K562 (cell line): ENCODE data around the gene NYAP1. TPM values are rescaled to one million over a fixed set of nuclear protein-coding genes. Genes with fewer than 3 reads are reported as not detected.

Source experiments
- BCL6 ChIP-seq: fragments of 250-450 bp; sonication (Bioruptor Pico); IDR thresholded peaks from 2 replicates; pipeline ENCODE4 v1.4.0; 2020
- CREB3 ChIP-seq: fragments of 450-650 bp; conservative IDR thresholded peaks from 2 replicates; pipeline ENCODE4 v1.6.1; 2016; ENCODE audit warnings: missing genetic modification characterization, low read depth, mild to moderate bottlenecking, missing compliant biosample characterization, moderate library complexity
- CTCF ChIP-seq, 3 experiments: IDR thresholded peaks in 2 of 3; conservative IDR thresholded peaks in 1 of 3; 2 replicates each; pipeline ENCODE4 v1.5.1; 2011 to 2012; ENCODE audit warnings: low read length in 3 of 3, mild to moderate bottlenecking in 3 of 3, control low read depth in 2 of 3, improper control_type of control experiment in 1 of 3, inconsistent platforms in 1 of 3, low read depth in 1 of 3, mixed read lengths in 1 of 3, moderate library complexity in 1 of 3; ENCODE audit not compliant: insufficient read depth in 2 of 3
- ELK3 ChIP-seq: fragments of 450-650 bp; formaldehyde crosslinking; IDR thresholded peaks from 2 replicates; pipeline ENCODE4 v1.4.0; 2020; ENCODE audit warnings: mild to moderate bottlenecking
- EP400 ChIP-seq: fragments of 450-650 bp; IDR thresholded peaks from 2 replicates; pipeline ENCODE4 v1.6.1; 2017; ENCODE audit warnings: antibody characterized with exemption, mild to moderate bottlenecking, moderate library complexity
- GATA2 ChIP-seq: sonication (generic); formaldehyde crosslinking; IDR thresholded peaks from 2 replicates; pipeline ENCODE4 v1.4.0; 2020; ENCODE audit warnings: mild to moderate bottlenecking, missing genetic modification reagents
- HLTF ChIP-seq: fragments of 450-650 bp; IDR thresholded peaks from 2 replicates; pipeline ENCODE4 v1.6.1; 2016
- JUND ChIP-seq, 2 experiments: IDR thresholded peaks; 2 replicates in 1 of 2; 3 replicates in 1 of 2; pipeline ENCODE4 v1.6.1; 2011; ENCODE audit warnings: borderline replicate concordance in 2 of 2, low read depth in 2 of 2, low read length in 2 of 2, improper control_type of control experiment in 1 of 2, missing biosample characterization in 1 of 2, missing genetic modification characterization in 1 of 2, missing genetic modification reagents in 1 of 2
- MITF ChIP-seq: IDR thresholded peaks from 2 replicates; pipeline ENCODE4 v1.6.1; 2014; ENCODE audit warnings: antibody characterized with exemption
- MLLT1 ChIP-seq, 2 experiments: fragments of 450-650 bp; IDR thresholded peaks; 2 replicates each; pipeline ENCODE4 v1.6.1; 2016
- MYBL2 ChIP-seq, 2 experiments: fragments of 450-650 bp in 1 of 2; sonication (generic) in 1 of 2; formaldehyde crosslinking in 1 of 2; IDR thresholded peaks; 2 replicates each; pipeline versions ENCODE4 v1.6.1 to v1.8.1; 2017 to 2022; ENCODE audit warnings: borderline replicate concordance in 1 of 2, inconsistent platforms in 1 of 2, low read depth in 1 of 2, mild to moderate bottlenecking in 1 of 2, missing genetic modification reagents in 1 of 2, moderate library complexity in 1 of 2
- RHOXF2B ChIP-seq: fragments of 250-450 bp; sonication (Bioruptor Pico); conservative IDR thresholded peaks from 2 replicates; pipeline ENCODE4 v1.5.1; 2021
- SMARCC2 ChIP-seq: fragments of 450-650 bp; IDR thresholded peaks from 2 replicates; pipeline ENCODE4 v1.6.1; 2017; ENCODE audit warnings: antibody characterized with exemption, moderate library complexity, mild to moderate bottlenecking, low read depth
- TBP ChIP-seq: optimal IDR thresholded peaks from 2 replicates; pipeline ENCODE3; 2011; ENCODE audit warnings: low read depth, low read length, improper control_type of control experiment
- TEAD2 ChIP-seq: fragments of 450-650 bp; IDR thresholded peaks from 2 replicates; pipeline ENCODE4 v1.6.1; 2016; ENCODE audit warnings: missing genetic modification characterization, control low read depth, missing compliant biosample characterization
- YY1 ChIP-seq, 3 experiments: IDR thresholded peaks; 2 replicates each; pipeline ENCODE4 v1.6.1; 2011; ENCODE audit warnings: low read length in 2 of 3, mild to moderate bottlenecking in 2 of 3, moderate library complexity in 2 of 3, borderline replicate concordance in 1 of 3, control low read depth in 1 of 3, low read depth in 1 of 3; ENCODE audit not compliant: insufficient read depth in 3 of 3, insufficient replicate concordance in 2 of 3, control insufficient read depth in 1 of 3, insufficient read length in 1 of 3; ENCODE audit errors: extremely low read depth in 1 of 3
- ZNF24 ChIP-seq: fragments of 450-650 bp; IDR thresholded peaks from 2 replicates; pipeline ENCODE4 v1.6.1; 2016
- ZNF444 ChIP-seq: fragments of 250-450 bp; sonication (Bioruptor Pico); IDR thresholded peaks from 2 replicates; pipeline ENCODE4 v1.4.0; 2020; ENCODE audit warnings: mild to moderate bottlenecking, moderate library complexity
- polyA plus RNA-seq, 8 experiments: library from polyadenylated mRNA; depleted of rRNA in 4 of 8; stranded (reverse) in 5 of 8; unstranded in 3 of 8; fragments of >200 nt; fragmentation: Nextera tagmentation in 2 of 8; fragmentation: Illumina TruSeq in 1 of 8; extraction: Ambion mirVana in 2 of 8; extraction: Trizol in 1 of 8; gene quantifications; 2 replicates each; pipeline versions ENCODE4 v1.2.1 to v1.2.3, GENCODE V29; 2011 to 2014; ENCODE audit warnings: inconsistent platforms in 1 of 8, missing spikeins in 1 of 8
- total RNA-seq, 7 experiments: library from RNA; depleted of rRNA in 6 of 7; stranded (reverse); fragments of >200 nt in 6 of 7; fragmentation: Illumina TruSeq in 2 of 7; extraction: Trizol in 2 of 7; gene quantifications; 2 replicates each; pipeline versions ENCODE4 v1.2.1 to v1.2.3, GENCODE V29; 2011 to 2021; ENCODE audit warnings: low replicate concordance in 1 of 7

Gene NYAP1
- total and polyA plus RNA-seq, 9 of the 15 experiments (the other 6 are each of a cell fraction or from before 2014, with no cell fraction given), result 0.11 to 0.88 (median 0.22) TPM; not detected in 2

- 0 out of 4 replicates have a peak, but pooled peaks of 1 of the 2 experiments have one; percentile 61 for TF ChIP-seq MLLT1 (IDR thresholded peaks at IDR 0.05)
- no peak for TF ChIP-seq ZNF24
- TF ChIP-seq MYBL2 (IDR thresholded peaks at IDR 0.05; ENCODE audit: low read depth), result 0 out of 2 replicates have a peak, but pooled peaks have one; percentile 26
- no peak for TF ChIP-seq MYBL2 (CRISPR knock-in tag; IDR thresholded peaks at IDR 0.05; ENCODE audit: borderline replicate concordance)
- peak; percentile 61 for TF ChIP-seq HLTF
- TF ChIP-seq BCL6, result no peak
- TF ChIP-seq GATA2 (CRISPR knock-in tag), result peak; percentile 91
- no peak for TF ChIP-seq CREB3
- TF ChIP-seq SMARCC2, result peak; percentile 87; the same call in 1 of the 2 replicates
- no peak for TF ChIP-seq MITF
- TF ChIP-seq CTCF (IDR thresholded peaks at IDR 0.05 in 2 of 3, conservative IDR thresholded peaks at IDR 0.05 in 1 of 3; ENCODE audit: insufficient read depth in 2 of 3, low read depth in 1 of 3, low read length in 3 of 3), result no peak
- TF ChIP-seq ELK3 (CRISPR knock-in tag), result no peak
- TF ChIP-seq ZNF444, result no peak
- TF ChIP-seq RHOXF2B (CRISPR knock-in tag), result no peak
- TF ChIP-seq JUND (IDR thresholded peaks at IDR 0.05; ENCODE audit: borderline replicate concordance, low read depth, low read length), result peak; percentile 47; the same call in 1 of the 2 replicates
- peak; percentile 44; the same call in 2 of the 3 replicates for TF ChIP-seq JUND (tag; IDR thresholded peaks at IDR 0.05; ENCODE audit: borderline replicate concordance, low read depth, low read length)
- TF ChIP-seq YY1 (IDR thresholded peaks at IDR 0.05; ENCODE audit: borderline replicate concordance in 1 of 3, control insufficient read depth in 1 of 3, extremely low read depth in 1 of 3, insufficient read depth in 3 of 3, insufficient read length in 1 of 3, insufficient replicate concordance in 2 of 3, low read depth in 1 of 3, low read length in 2 of 3), result no peak
- peak; percentile 55 for TF ChIP-seq TBP
- no peak for TF ChIP-seq TEAD2 (tag)
- TF ChIP-seq EP400, result peak; percentile 60; the same call in 1 of the 2 replicates
Observed at GRCh38 chr7:100510437-100511239, 26.9 kb downstream of the NYAP1 start (continued).
